Lower lobe of right lung (tissue), 2 donors: ENCODE measurements around the gene NOL4L. TPM values are rescaled to one million over a fixed set of nuclear protein-coding genes. Genes with fewer than 3 reads are reported as not detected.

Experiments used
- ATAC-seq, 2 donors: fragments of 200-7000 bp; cut with Tn5 transposase; one replicate each; pipeline ENCODE4 v1.9.1; 2020 to 2022; ENCODE audit warnings: mild to moderate bottlenecking in 2 of 2, moderate library complexity in 2 of 2
- DNase-seq: peaks from one replicate; pipeline ENCODE4 v3.0.0-alpha.2; 2020
- H3K27ac ChIP-seq: fragments of 200-600 bp; one replicate; pipeline ENCODE4 v1.8.0; 2022
- H3K27me3 ChIP-seq: fragments of 200-600 bp; one replicate; pipeline ENCODE4 v1.8.0; 2022; ENCODE audit warnings: low read depth
- H3K36me3 ChIP-seq: fragments of 200-600 bp; one replicate; pipeline ENCODE4 v1.8.0; 2022; ENCODE audit warnings: mild to moderate bottlenecking
- H3K4me1 ChIP-seq: fragments of 200-600 bp; one replicate; pipeline ENCODE4 v1.8.0; 2022
- H3K4me3 ChIP-seq: fragments of 200-600 bp; one replicate; pipeline ENCODE4 v1.8.0; 2022; ENCODE audit warnings: mild to moderate bottlenecking
- H3K9me3 ChIP-seq: fragments of 200-600 bp; one replicate; pipeline ENCODE4 v1.8.0; 2022
- intact Hi-C: fragments of 100-400 bp; cut with DNase I; formaldehyde crosslinking; loops from one replicate; pipeline ENCODE4 v1.11.0; 2022
- total RNA-seq: library from RNA; stranded (reverse); fragmentation: NEBNext Ultra II Directional; extraction: Animal tissue kit (Norgen Biotek cat#: 25700); gene quantifications from one replicate; pipeline ENCODE4 v1.2.1, GENCODE V29; 2021
- TF ChIP-seq, protein P1 (sequence below): fragments of 200-600 bp; IDR thresholded peaks from one replicate; pipeline ENCODE4 v1.8.0; 2022; ENCODE audit warnings: antibody characterized with exemption, mild to moderate bottlenecking
- donor health status: DM: no; HTN: yes; CAD: no; lungs with severe emphysema.

NOL4L gene
- total RNA-seq, 1 donor from 2014 or later, result 14.3 TPM

- intact Hi-C loops, result no loop called here
- H3K4me1 ChIP-seq, result peaks cover 14% of the 10 kb centered on the region
- H3K27me3 ChIP-seq, result no peaks in the 10 kb centered on the region
- H3K36me3 ChIP-seq, result no peaks in the 10 kb centered on the region
- no peak overlapping the region for H3K27ac ChIP-seq
- ATAC-seq (no peak), DNase-seq (no peak)
- TF ChIP-seq, protein P1, sequence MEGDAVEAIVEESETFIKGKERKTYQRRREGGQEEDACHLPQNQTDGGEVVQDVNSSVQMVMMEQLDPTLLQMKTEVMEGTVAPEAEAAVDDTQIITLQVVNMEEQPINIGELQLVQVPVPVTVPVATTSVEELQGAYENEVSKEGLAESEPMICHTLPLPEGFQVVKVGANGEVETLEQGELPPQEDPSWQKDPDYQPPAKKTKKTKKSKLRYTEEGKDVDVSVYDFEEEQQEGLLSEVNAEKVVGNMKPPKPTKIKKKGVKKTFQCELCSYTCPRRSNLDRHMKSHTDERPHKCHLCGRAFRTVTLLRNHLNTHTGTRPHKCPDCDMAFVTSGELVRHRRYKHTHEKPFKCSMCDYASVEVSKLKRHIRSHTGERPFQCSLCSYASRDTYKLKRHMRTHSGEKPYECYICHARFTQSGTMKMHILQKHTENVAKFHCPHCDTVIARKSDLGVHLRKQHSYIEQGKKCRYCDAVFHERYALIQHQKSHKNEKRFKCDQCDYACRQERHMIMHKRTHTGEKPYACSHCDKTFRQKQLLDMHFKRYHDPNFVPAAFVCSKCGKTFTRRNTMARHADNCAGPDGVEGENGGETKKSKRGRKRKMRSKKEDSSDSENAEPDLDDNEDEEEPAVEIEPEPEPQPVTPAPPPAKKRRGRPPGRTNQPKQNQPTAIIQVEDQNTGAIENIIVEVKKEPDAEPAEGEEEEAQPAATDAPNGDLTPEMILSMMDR, result no peak
- H3K9me3 ChIP-seq, result no peaks in the 10 kb centered on the region
- H3K4me3 ChIP-seq, result no peak overlapping the region
Observed at GRCh38 chr20:32566379-32567374, 18.5 kb downstream of the NOL4L start.

DNA sequence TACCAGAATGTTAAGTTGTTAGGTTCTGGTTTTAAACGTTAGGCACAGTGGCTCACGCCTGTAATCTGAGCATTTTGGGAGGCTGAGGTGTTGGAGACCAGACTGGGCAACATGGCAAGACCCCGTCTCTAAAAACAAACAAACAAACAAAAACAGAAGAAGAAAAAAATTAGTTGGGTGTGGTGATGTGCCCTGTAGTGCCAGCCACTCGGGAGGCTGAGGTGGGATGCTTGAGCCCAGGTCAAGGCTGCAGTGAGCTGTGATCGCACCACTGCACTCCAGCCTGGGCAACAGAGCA is 19.4 kb downstream of the NOL4L start:
- DNase-seq (no peak), ATAC-seq (no peak)
- intact Hi-C loops, result no loop called here
- TF ChIP-seq, protein P1, result no peak
- Histone ChIP-seq H3K36me3 (no peaks in the 10 kb centered on the region), H3K4me1 (peaks cover 14% of the 10 kb centered on the region), H3K27ac (no peak overlapping the region), H3K4me3 (no peak overlapping the region), H3K9me3 (no peaks in the 10 kb centered on the region), H3K27me3 (no peaks in the 10 kb centered on the region)

DNA sequence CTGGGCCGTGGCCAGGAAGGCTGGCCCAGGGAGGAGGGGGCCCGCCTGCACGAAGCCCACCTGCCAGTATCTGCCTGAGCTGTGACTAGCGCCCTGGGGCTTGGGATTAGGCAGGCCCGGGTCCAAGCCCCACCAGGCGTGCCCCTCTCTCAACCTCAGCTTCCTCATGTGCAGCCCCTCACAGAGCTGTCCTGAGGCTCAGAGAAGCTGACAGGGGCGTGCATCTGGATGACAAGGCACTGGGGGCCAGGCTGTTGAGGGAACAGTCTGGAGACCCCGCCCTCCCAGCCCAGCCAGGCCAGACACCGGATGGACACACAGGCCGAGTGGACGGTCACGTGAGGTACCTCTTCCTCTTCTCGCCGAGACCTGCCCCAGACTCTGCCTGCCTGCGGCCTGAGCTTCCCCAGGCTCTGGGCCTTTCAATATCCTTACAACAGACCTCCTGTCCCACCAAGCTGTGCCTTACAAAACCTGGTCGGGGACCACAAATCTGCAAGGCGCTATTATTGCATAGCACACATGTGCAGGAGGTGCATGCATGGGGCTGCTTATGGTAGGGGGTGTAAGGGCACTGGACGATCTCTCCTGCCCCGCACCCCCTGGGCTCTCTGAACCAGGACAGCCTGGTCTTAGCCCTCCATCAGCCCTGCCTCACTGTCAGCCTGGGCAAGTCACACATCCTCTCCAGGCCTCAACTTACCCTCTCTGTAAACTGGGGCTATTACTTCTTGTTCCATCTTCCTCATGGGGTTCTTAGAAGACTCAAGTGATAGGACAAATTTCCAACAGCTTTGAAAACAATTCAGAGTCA is 20.0 kb downstream of the NOL4L start:
- Histone ChIP-seq H3K4me3 (no peak overlapping the region), H3K4me1 (peaks cover 14% of the 10 kb centered on the region), H3K36me3 (no peaks in the 10 kb centered on the region), H3K27ac (peak overlapping the region; percentile 33), H3K27me3 (no peaks in the 10 kb centered on the region), H3K9me3 (no peaks in the 10 kb centered on the region)
- DNase-seq (peak; percentile 87), ATAC-seq (peak; percentile 69 to 73)
- TF ChIP-seq, protein P1, result no peak
- intact Hi-C loops, result no loop called here

GRCh38 chr20:32564440-32564839 is 20.7 kb downstream of the NOL4L start:
- ATAC-seq, result no peak
- no peaks in the 10 kb centered on the region for H3K36me3 ChIP-seq
- intact Hi-C loops, result no loop called here
- peak overlapping the region; percentile 33 for H3K27ac ChIP-seq
- H3K4me1 ChIP-seq, result peaks cover 14% of the 10 kb centered on the region
- H3K4me3 ChIP-seq, result no peak overlapping the region
- TF ChIP-seq, protein P1, result no peak
- no peak for DNase-seq
- H3K9me3 ChIP-seq, result no peaks in the 10 kb centered on the region
- no peaks in the 10 kb centered on the region for H3K27me3 ChIP-seq

DNA sequence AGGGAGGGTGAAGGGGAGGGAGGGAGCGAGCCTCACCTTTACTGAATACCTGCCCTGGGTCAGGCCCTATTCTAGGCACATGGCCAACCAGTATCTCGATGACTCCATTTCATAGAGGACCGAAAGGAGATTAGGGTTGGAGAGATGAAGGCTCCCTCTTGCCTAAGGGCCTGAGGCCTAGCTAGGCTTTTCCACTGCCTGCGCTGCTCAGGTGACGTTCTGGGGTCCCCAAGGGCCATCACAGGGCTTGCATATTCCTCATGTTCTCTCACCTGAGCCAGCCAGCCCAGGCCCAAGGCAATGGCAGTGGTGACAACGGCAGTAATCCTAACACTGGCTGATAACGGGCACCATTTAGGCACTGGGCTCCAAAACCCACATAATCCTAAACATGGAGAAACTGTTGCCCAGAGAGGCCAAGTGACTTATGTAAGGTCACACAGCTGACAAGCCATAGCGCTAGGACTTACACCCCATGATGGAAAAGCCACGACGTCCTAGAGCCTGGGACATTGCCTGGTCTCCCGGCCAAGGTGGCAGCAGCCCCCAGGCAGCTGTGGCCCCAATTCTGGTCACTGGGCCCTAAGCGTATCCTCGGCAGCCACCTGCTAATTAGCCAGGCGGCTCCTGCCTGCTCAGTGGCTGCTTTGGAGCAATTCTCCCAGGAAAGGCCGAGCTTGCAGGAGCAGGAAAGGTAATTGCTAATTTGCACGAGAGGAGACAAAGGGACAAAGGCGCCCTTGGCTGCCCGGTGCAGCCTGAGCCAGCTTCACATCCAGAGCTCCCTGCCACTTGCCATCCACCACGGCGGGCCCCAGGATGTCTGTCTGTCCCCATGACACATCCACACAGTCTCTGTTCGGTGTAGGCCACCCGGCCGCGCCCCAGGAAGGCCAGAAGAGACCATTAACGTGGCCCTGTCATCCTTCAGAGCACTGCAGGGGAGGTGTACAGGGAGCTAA is 21.5 kb downstream of the NOL4L start:
- Histone ChIP-seq H3K27me3 (no peaks in the 10 kb centered on the region), H3K4me3 (no peak overlapping the region), H3K36me3 (no peaks in the 10 kb centered on the region), H3K4me1 (peaks cover 14% of the 10 kb centered on the region), H3K9me3 (no peaks in the 10 kb centered on the region), H3K27ac (no peak overlapping the region)
- DNase-seq, result no peak
- intact Hi-C loops, result no loop called here
- ATAC-seq, result no peak
- TF ChIP-seq, protein P1, result no peak
